Adipocyte (in vitro differentiated cells): ENCODE results near the gene FAM186B.
A peak's percentile ranks its signal among the peaks of the same experiment; 100 is the strongest.

Experiments
- DNase-seq: peaks from one replicate; pipeline ENCODE4 v3.0.0-alpha.2; 2015; ENCODE audit warnings: low read depth
- H3K27me3 ChIP-seq: replicated peaks from 2 replicates; pipeline ENCODE4 v1.7.0; 2013; ENCODE audit warnings: mild to moderate bottlenecking, low read length, moderate library complexity; ENCODE audit not compliant: control insufficient read depth, insufficient read depth
- H3K36me3 ChIP-seq: 2 replicates; pipeline ENCODE4 v1.7.0; 2013; ENCODE audit warnings: low read length, mild to moderate bottlenecking, moderate library complexity; ENCODE audit not compliant: control insufficient read depth, insufficient read depth, severe bottlenecking
- H3K4me1 ChIP-seq: 2 replicates; pipeline ENCODE4 v1.7.0; 2013; ENCODE audit warnings: mild to moderate bottlenecking, low read length, moderate library complexity; ENCODE audit not compliant: control insufficient read depth, insufficient read depth
- H3K4me3 ChIP-seq: 2 replicates; pipeline ENCODE4 v1.7.0; 2013; ENCODE audit warnings: mild to moderate bottlenecking, low read length, moderate library complexity
- H3K9ac ChIP-seq: 2 replicates; pipeline ENCODE4 v1.7.0; 2013; ENCODE audit warnings: mild to moderate bottlenecking, low read length, moderate library complexity
- H3K9me3 ChIP-seq: 2 replicates; pipeline ENCODE4 v1.7.0; 2013; ENCODE audit warnings: mild to moderate bottlenecking, low read length, moderate library complexity; ENCODE audit not compliant: control insufficient read depth

The FAM186B gene

DNA sequence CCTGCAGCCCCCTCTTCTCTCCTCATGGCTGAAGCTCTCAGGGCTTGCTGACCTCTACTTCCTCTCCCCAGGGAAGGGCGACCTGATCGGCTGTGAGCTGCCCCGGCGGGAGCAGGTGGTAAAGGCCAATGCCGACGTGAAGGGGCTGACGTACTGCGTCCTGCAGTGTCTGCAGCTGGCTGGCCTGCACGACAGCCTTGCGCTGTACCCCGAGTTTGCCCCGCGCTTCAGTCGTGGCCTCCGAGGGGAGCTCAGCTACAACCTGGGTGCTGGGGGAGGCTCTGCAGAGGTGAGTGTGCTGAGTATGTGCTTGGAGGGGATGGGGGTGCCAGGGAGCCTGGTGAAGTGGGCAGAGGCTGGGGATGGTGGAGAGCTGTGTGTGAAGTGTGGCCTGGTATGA lies 51.2 kb downstream of the FAM186B start:
- H3K27me3 ChIP-seq, result peaks cover 19% of the 10 kb centered on the region
- no peaks in the 10 kb centered on the region for H3K9me3 ChIP-seq
- H3K4me3 ChIP-seq, result no peak overlapping the region
- H3K4me1 ChIP-seq, result peaks cover 6% of the 10 kb centered on the region
- H3K36me3 ChIP-seq, result peaks cover 26% of the 10 kb centered on the region
- H3K9ac ChIP-seq, result no peak overlapping the region
- DNase-seq, result no peak

DNA sequence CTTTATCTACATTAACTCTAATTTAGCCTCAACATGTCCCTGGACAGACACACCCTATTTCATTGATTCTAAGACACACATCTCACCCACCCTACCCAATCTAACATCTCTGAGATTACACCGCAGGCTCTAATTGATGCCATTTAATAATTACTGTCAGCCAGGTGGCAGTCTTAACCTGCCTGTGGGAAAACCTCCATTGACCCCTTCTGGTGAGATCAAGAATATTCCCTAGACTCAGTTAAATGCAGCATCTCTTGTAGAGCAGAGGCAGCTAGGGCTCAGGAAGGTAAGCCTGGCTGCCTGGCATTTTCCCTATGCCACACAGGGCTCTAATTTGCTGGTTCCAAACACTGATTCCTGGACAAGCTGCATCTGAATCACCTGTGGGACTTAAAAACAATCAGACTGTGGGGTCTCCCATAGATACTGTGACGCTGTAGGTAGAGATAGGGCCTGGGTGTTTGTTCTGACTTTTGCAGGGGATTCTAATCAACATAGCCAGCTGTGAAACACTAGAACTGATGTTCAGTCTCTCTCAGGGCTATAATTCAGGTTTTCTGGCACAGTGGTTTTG lies 51.8 kb downstream of the FAM186B start:
- Histone ChIP-seq H3K9ac (no peak overlapping the region), H3K4me1 (peaks cover 11% of the 10 kb centered on the region), H3K4me3 (no peak overlapping the region), H3K9me3 (no peaks in the 10 kb centered on the region), H3K27me3 (peaks cover 25% of the 10 kb centered on the region), H3K36me3 (peaks cover 19% of the 10 kb centered on the region)
- no peak for DNase-seq

- peaks cover 13% of the 10 kb centered on the region for H3K36me3 ChIP-seq
- no peaks in the 10 kb centered on the region for H3K9me3 ChIP-seq
- no peak overlapping the region for H3K9ac ChIP-seq
- no peak overlapping the region for H3K4me3 ChIP-seq
- peaks cover 12% of the 10 kb centered on the region for H3K4me1 ChIP-seq
- no peak for DNase-seq
- H3K27me3 ChIP-seq, result peaks cover 32% of the 10 kb centered on the region
Measured at GRCh38 chr12:49552899-49553298, 52.5 kb downstream of the FAM186B start.

DNA sequence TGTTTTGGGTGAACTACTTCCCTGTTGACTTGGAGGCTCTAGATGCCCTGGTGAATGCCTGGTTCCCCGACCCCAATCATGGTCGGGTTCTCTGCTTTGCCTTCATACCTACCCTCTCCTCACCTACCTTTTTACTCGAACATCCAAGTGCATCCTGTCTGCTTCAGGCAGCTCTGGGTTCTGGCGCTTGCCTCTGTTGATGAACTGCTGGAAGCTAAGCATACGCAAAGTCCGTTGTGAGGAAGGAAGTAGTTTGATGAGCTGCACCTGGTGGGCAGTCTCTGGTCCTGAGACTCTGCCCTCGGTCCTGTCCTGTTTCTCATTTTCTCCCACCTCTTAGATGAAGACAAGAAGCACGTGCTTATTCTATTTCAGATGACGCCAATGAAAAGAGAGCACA lies 53.0 kb downstream of the FAM186B start:
- no peaks in the 10 kb centered on the region for H3K9me3 ChIP-seq
- H3K36me3 ChIP-seq, result peaks cover 8% of the 10 kb centered on the region
- H3K4me3 ChIP-seq, result no peak overlapping the region
- no peak for DNase-seq
- H3K4me1 ChIP-seq, result peaks cover 12% of the 10 kb centered on the region
- H3K9ac ChIP-seq, result no peak overlapping the region
- H3K27me3 ChIP-seq, result peaks cover 37% of the 10 kb centered on the region

- peak; percentile 13 for DNase-seq
- Histone ChIP-seq H3K9me3 (no peaks in the 10 kb centered on the region), H3K27me3 (peaks cover 41% of the 10 kb centered on the region), H3K4me3 (no peak overlapping the region), H3K9ac (no peak overlapping the region), H3K4me1 (peaks cover 12% of the 10 kb centered on the region), H3K36me3 (peaks cover 8% of the 10 kb centered on the region)
Measured at GRCh38 chr12:49552014-49552413, 53.4 kb downstream of the FAM186B start.

DNA sequence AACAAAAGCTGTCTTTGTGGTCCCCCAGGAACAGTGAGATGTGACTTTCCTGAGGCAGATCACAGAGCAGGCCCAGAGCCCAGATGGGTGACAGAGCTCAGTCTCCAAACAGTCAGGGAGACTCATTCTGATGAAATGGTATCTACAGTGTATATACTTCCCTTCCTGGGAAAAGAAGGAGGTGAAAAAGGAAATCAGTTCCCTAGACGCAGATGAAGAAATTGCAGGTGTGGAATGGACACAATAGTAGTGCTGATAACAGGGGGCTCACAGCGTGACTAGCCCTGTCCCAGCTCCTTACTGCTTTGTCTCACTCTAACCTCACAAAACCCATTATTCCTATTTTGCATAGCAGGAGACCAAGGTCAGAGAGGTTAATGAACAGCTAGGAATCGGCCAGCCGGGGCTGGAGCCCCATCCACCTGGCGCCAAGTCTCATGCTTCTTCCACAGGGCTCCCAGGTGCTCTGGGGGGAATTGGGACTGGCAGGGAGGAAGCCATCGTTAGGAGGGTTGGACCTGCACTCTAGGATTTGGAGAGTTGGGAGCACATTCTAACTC lies 54.7 kb downstream of the FAM186B start:
- Histone ChIP-seq H3K9me3 (no peaks in the 10 kb centered on the region), H3K4me3 (no peak overlapping the region), H3K36me3 (no peaks in the 10 kb centered on the region), H3K9ac (no peak overlapping the region), H3K4me1 (peaks cover 12% of the 10 kb centered on the region), H3K27me3 (peaks cover 52% of the 10 kb centered on the region)
- DNase-seq, result no peak

GRCh38 chr12:49549735-49550692 lies 55.4 kb downstream of the FAM186B start:
- no peak for DNase-seq
- H3K27me3 ChIP-seq, result peaks cover 59% of the 10 kb centered on the region
- peaks cover 12% of the 10 kb centered on the region for H3K4me1 ChIP-seq
- H3K9ac ChIP-seq, result no peak overlapping the region
- H3K36me3 ChIP-seq, result no peaks in the 10 kb centered on the region
- H3K4me3 ChIP-seq, result no peak overlapping the region
- H3K9me3 ChIP-seq, result no peaks in the 10 kb centered on the region

DNA sequence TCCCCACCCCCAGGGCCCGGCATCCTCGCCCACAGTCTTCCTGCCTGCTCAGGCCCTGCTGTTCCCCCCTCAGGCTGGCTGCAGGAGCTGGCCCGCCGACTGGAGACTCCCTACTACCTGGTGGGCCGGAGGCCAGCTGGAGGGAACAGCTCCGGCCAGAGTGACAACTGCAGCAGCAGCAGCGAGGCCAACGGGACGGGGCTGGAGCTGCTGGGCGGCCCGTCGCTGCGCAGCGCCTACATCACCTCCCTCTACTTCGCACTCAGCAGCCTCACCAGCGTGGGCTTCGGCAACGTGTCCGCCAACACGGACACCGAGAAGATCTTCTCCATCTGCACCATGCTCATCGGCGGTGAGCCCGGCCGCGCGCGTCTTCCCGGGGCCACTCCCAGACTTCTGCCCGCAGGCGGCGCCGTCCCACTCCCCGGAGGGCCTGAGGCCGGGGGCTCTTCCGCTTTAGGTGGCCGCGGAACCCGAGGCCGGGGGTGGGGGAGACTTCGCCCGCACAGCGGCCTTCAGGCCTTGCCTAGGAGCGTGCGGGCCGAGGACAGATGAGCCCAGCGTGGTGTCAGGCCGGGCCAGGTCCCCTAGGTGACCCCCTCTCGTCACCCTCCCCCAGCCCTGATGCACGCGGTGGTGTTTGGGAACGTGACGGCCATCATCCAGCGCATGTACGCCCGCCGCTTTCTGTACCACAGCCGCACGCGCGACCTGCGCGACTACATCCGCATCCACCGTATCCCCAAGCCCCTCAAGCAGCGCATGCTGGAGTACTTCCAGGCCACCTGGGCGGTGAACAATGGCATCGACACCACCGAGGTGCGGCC lies 56.4 kb downstream of the FAM186B start:
- Histone ChIP-seq H3K27me3 (peaks cover 67% of the 10 kb centered on the region), H3K9me3 (no peaks in the 10 kb centered on the region), H3K4me1 (peaks cover 12% of the 10 kb centered on the region), H3K36me3 (no peaks in the 10 kb centered on the region), H3K9ac (no peak overlapping the region), H3K4me3 (peak overlapping the region; percentile 57)
- DNase-seq, result peak; percentile 36

GRCh38 chr12:49548481-49548821 lies 57.0 kb downstream of the FAM186B start:
- Histone ChIP-seq H3K9ac (no peak overlapping the region), H3K36me3 (no peaks in the 10 kb centered on the region), H3K4me3 (peak overlapping the region; percentile 57), H3K9me3 (no peaks in the 10 kb centered on the region), H3K4me1 (peaks cover 12% of the 10 kb centered on the region), H3K27me3 (peaks cover 71% of the 10 kb centered on the region)
- no peak for DNase-seq

GRCh38 chr12:49547090-49547690 lies 58.2 kb downstream of the FAM186B start:
- no peak overlapping the region for H3K9ac ChIP-seq
- no peaks in the 10 kb centered on the region for H3K9me3 ChIP-seq
- no peak for DNase-seq
- H3K4me1 ChIP-seq, result peaks cover 12% of the 10 kb centered on the region
- H3K4me3 ChIP-seq, result no peak overlapping the region
- peaks cover 83% of the 10 kb centered on the region for H3K27me3 ChIP-seq
- H3K36me3 ChIP-seq, result no peaks in the 10 kb centered on the region
